Gastrocnemius medialis (tissue), 4 donors: ENCODE data around the gene SFT2D1. TPM values are rescaled to one million over a fixed set of nuclear protein-coding genes. Genes with fewer than 3 reads are reported as not detected.

Source experiments
- ATAC-seq, 2 donors: fragments of 150-250 bp; one replicate each; pipeline ENCODE4 v1.9.1; 2016
- DNase-seq, 2 donors: peaks; one replicate each; pipeline ENCODE4 v3.0.0-alpha.2; 2019
- H3K27ac ChIP-seq, 4 donors: fragments of 200-600 bp; sonication (generic); 1 replicate in 1 of 4; 2 replicates in 3 of 4; pipeline ENCODE4 v1.5.1; 2016 to 2018; ENCODE audit warnings: mild to moderate bottlenecking in 2 of 4, moderate library complexity in 1 of 4
- H3K27me3 ChIP-seq, 3 donors: fragments of 200-600 bp; sonication (generic) in 2 of 3; 1 replicate in 1 of 3; 2 replicates in 2 of 3; pipeline versions ENCODE4 v1.5.1 to v1.6.0; 2016 to 2019; ENCODE audit warnings: mild to moderate bottlenecking in 1 of 3, moderate library complexity in 1 of 3
- H3K36me3 ChIP-seq, 2 donors: fragments of 200-600 bp; sonication (generic) in 1 of 2; one replicate each; pipeline ENCODE4 v1.5.1; 2017 to 2018
- H3K4me1 ChIP-seq, 2 donors: fragments of 200-600 bp; sonication (generic) in 1 of 2; one replicate each; pipeline ENCODE4 v1.5.1; 2016 to 2017; ENCODE audit warnings: mild to moderate bottlenecking in 2 of 2
- H3K4me3 ChIP-seq, 4 donors: fragments of 200-600 bp; sonication (generic) in 3 of 4; 1 replicate in 1 of 4; 2 replicates in 3 of 4; pipeline ENCODE4 v1.5.1; 2016 to 2019; ENCODE audit warnings: mild to moderate bottlenecking in 2 of 4
- H3K9me3 ChIP-seq, 3 donors: fragments of 200-600 bp; sonication (generic) in 2 of 3; 1 replicate in 1 of 3; 2 replicates in 2 of 3; pipeline ENCODE4 v1.5.1; 2016 to 2019
- CTCF ChIP-seq, 5 experiments: fragments of 450-650 bp in 3 of 5; fragments of 200-600 bp in 2 of 5; sonication (generic) in 2 of 5; IDR thresholded peaks in 4 of 5; conservative IDR thresholded peaks in 1 of 5; 1 replicate in 4 of 5; 2 replicates in 1 of 5; pipeline ENCODE4 v1.5.1; 2016 to 2019; ENCODE audit warnings: antibody characterized with exemption in 5 of 5, mild to moderate bottlenecking in 3 of 5, moderate library complexity in 3 of 5
- POLR2A ChIP-seq, 2 donors: fragments of 450-650 bp; IDR thresholded peaks; one replicate each; pipeline ENCODE4 v1.6.1; 2017; ENCODE audit warnings: antibody characterized with exemption in 2 of 2, mild to moderate bottlenecking in 2 of 2, moderate library complexity in 2 of 2
- in situ Hi-C, 4 donors: fragments of 200-750 bp; cut with MboI; loops; one replicate each; pipeline versions ENCODE4 v1.15.0 to v1.8.0; 2017; ENCODE audit warnings: low sequenced_read_pairs in 4 of 4
- intact Hi-C: fragments of 100-400 bp; cut with DNase I; formaldehyde crosslinking; loops from one replicate; pipeline ENCODE4 v1.15.1; 2023; ENCODE audit warnings: low total_unique reads
- total RNA-seq, 4 donors: library from RNA; depleted of rRNA; stranded (reverse); fragments of >200 nt; gene quantifications; one replicate each; pipeline versions ENCODE4 v1.1.0 to v1.2.3, GENCODE V29; 2016

Gene SFT2D1
- total RNA-seq, 4 donors from 2014 or later, result 14.1 to 29.0 (median 16.8) TPM

GRCh38 chr6:166330612-166331011 is 11.7 kb downstream of the SFT2D1 start:
- peaks cover 0 to 13% of the 10 kb centered on the region in 2 donors for H3K36me3 ChIP-seq

GRCh38 chr6:166325383-166326042 is 16.8 kb downstream of the SFT2D1 start:
- TF ChIP-seq CTCF (IDR thresholded peaks at IDR 0.05 in 4 of 5, conservative IDR thresholded peaks at IDR 0.05 in 1 of 5) (no peak), POLR2A (IDR thresholded peaks at IDR 0.05) (no peak)
- in situ Hi-C loops (no loop called here), intact Hi-C loops (no loop called here)
- Histone ChIP-seq H3K9me3 (no peaks in the 10 kb centered on the region), H3K27me3 (no peaks in the 10 kb centered on the region), H3K27ac (no peak overlapping the region), H3K36me3 (peaks cover 0 to 40% of the 10 kb centered on the region in 2 donors), H3K4me1 (peaks cover under 1% of the 10 kb centered on the region in 2 donors), H3K4me3 (no peak overlapping the region)
- DNase-seq (no peak), ATAC-seq (no peak)

More at GRCh38 chr6:166330612-166331011, 11.7 kb downstream of the SFT2D1 start:
- no peaks in the 10 kb centered on the region for H3K9me3 ChIP-seq
- H3K27me3 ChIP-seq, result no peaks in the 10 kb centered on the region
- no peak for TF ChIP-seq POLR2A (IDR thresholded peaks at IDR 0.05)
- no peak for TF ChIP-seq CTCF (IDR thresholded peaks at IDR 0.05 in 4 of 5, conservative IDR thresholded peaks at IDR 0.05 in 1 of 5)
- in situ Hi-C loops, result no loop called here
- no peak overlapping the region for H3K27ac ChIP-seq
- peaks cover 8 to 9% of the 10 kb centered on the region in 2 donors for H3K4me1 ChIP-seq
- intact Hi-C loops, result no loop called here
- DNase-seq (no peak), ATAC-seq (no peak)
- no peak overlapping the region for H3K4me3 ChIP-seq

- Histone ChIP-seq H3K27me3 (no peaks in the 10 kb centered on the region), H3K27ac (no peak overlapping the region), H3K36me3 (peaks cover 0 to 43% of the 10 kb centered on the region in 2 donors), H3K4me3 (no peak overlapping the region), H3K4me1 (no peaks in the 10 kb centered on the region), H3K9me3 (no peaks in the 10 kb centered on the region)
- ATAC-seq (no peak), DNase-seq (no peak)
- intact Hi-C loops, result no loop called here
- in situ Hi-C loops, result no loop called here
- TF ChIP-seq CTCF (IDR thresholded peaks at IDR 0.05 in 4 of 5, conservative IDR thresholded peaks at IDR 0.05 in 1 of 5) (no peak), POLR2A (IDR thresholded peaks at IDR 0.05) (no peak)
Observed at GRCh38 chr6:166323395-166323794, 18.9 kb downstream of the SFT2D1 start.

- ATAC-seq (no peak), DNase-seq (no peak)
- H3K9me3 ChIP-seq, result no peaks in the 10 kb centered on the region
- no peaks in the 10 kb centered on the region for H3K4me1 ChIP-seq
- H3K36me3 ChIP-seq, result peaks cover 0 to 28% of the 10 kb centered on the region in 2 donors
- no peaks in the 10 kb centered on the region for H3K27me3 ChIP-seq
- no peak overlapping the region for H3K4me3 ChIP-seq
- no peak overlapping the region for H3K27ac ChIP-seq
- in situ Hi-C loops (no loop called here), intact Hi-C loops (no loop called here)
- TF ChIP-seq CTCF (IDR thresholded peaks at IDR 0.05 in 4 of 5, conservative IDR thresholded peaks at IDR 0.05 in 1 of 5) (no peak), POLR2A (IDR thresholded peaks at IDR 0.05) (no peak)
Observed at GRCh38 chr6:166318649-166319600, 23.4 kb downstream of the SFT2D1 start.
